OCI-LY1 (cell line): ENCODE results near the gene IVL.

Experiments used
- H2AFZ ChIP-seq: fragments of 200-600 bp; sonication (generic), shearing (Covaris generic); 2 replicates; pipeline ENCODE4 v1.6.0; 2014; ENCODE audit warnings: antibody characterized with exemption, mild to moderate bottlenecking, low read length
- H3F3A ChIP-seq: fragments of 200-600 bp; sonication (generic), shearing (Covaris generic); 2 replicates; pipeline ENCODE4 v1.6.0; 2014; ENCODE audit warnings: mild to moderate bottlenecking, antibody characterized with exemption, low read length, moderate library complexity; ENCODE audit not compliant: insufficient read depth
- H3K27ac ChIP-seq: fragments of 200-600 bp; sonication (generic); 2 replicates; pipeline ENCODE4 v1.5.1; 2014; ENCODE audit warnings: low read length, mixed run types, mild to moderate bottlenecking, low read depth; ENCODE audit not compliant: poor library complexity, severe bottlenecking
- H3K27me3 ChIP-seq: fragments of 200-600 bp; sonication (generic); 2 replicates; pipeline ENCODE4 v1.6.0; 2014; ENCODE audit warnings: antibody characterized with exemption, mild to moderate bottlenecking, low read length, moderate library complexity; ENCODE audit not compliant: insufficient read depth
- H3K36me3 ChIP-seq: fragments of 200-600 bp; sonication (generic); 2 replicates; pipeline ENCODE4 v1.6.1; 2014; ENCODE audit warnings: mild to moderate bottlenecking, antibody characterized with exemption, low read length, moderate library complexity, mixed read lengths; ENCODE audit not compliant: insufficient read depth
- H3K4me1 ChIP-seq: fragments of 200-600 bp; sonication (generic); 2 replicates; pipeline ENCODE4 v1.5.1; 2014; ENCODE audit warnings: mild to moderate bottlenecking, low read length, moderate library complexity; ENCODE audit not compliant: insufficient read depth, severe bottlenecking
- H3K4me2 ChIP-seq: fragments of 200-600 bp; sonication (generic), shearing (Covaris generic); 2 replicates; pipeline ENCODE4 v1.6.1; 2014; ENCODE audit warnings: low read length
- H3K4me3 ChIP-seq: fragments of 200-600 bp; sonication (generic); 2 replicates; pipeline ENCODE4 v1.5.1; 2014; ENCODE audit warnings: low read length, low read depth, mild to moderate bottlenecking, mixed read lengths; ENCODE audit not compliant: poor library complexity, severe bottlenecking
- H3K79me2 ChIP-seq: fragments of 200-600 bp; shearing (Covaris generic); 2 replicates; pipeline ENCODE4 v1.6.1; 2016; ENCODE audit warnings: mixed run types, low read length, mixed read lengths; ENCODE audit not compliant: insufficient read depth
- H3K9ac ChIP-seq: fragments of 200-600 bp; sonication (generic), shearing (Covaris generic); 2 replicates; pipeline ENCODE4 v1.6.1; 2014; ENCODE audit warnings: mild to moderate bottlenecking, low read length, mixed read lengths
- H3K9me2 ChIP-seq: fragments of 200-600 bp; sonication (generic), shearing (Covaris generic); 2 replicates; pipeline ENCODE4 v1.6.1; 2014; ENCODE audit warnings: low read depth, mild to moderate bottlenecking, low read length, mixed read lengths
- H3K9me3 ChIP-seq: fragments of 200-600 bp; shearing (Covaris generic); 2 replicates; pipeline ENCODE4 v1.6.1; 2014; ENCODE audit warnings: low read length, mixed read lengths
- H4K20me1 ChIP-seq: fragments of 200-600 bp; sonication (generic), shearing (Covaris generic); 2 replicates; pipeline ENCODE4 v1.6.0; 2016; ENCODE audit warnings: mild to moderate bottlenecking, low read length; ENCODE audit not compliant: insufficient read depth
- EZH2 ChIP-seq: fragments of 200-600 bp; sonication (generic), shearing (Covaris generic); IDR thresholded peaks from 2 replicates; pipeline ENCODE4 v1.8.0; 2017; ENCODE audit warnings: borderline replicate concordance, mixed run types, mild to moderate bottlenecking, antibody characterized with exemption, low read length, moderate library complexity, mixed read lengths
- TF ChIP-seq, protein P1 (sequence below): fragments of 200-600 bp; sonication (generic), shearing (Covaris generic); IDR thresholded peaks from 2 replicates; pipeline ENCODE4 v1.5.1; 2017; ENCODE audit warnings: mild to moderate bottlenecking, antibody characterized with exemption, low read length, moderate library complexity, mixed read lengths

IVL gene

GRCh38 chr1:152902636-152903035, 5.7 kb upstream of the IVL start:
- TF ChIP-seq, protein P1, sequence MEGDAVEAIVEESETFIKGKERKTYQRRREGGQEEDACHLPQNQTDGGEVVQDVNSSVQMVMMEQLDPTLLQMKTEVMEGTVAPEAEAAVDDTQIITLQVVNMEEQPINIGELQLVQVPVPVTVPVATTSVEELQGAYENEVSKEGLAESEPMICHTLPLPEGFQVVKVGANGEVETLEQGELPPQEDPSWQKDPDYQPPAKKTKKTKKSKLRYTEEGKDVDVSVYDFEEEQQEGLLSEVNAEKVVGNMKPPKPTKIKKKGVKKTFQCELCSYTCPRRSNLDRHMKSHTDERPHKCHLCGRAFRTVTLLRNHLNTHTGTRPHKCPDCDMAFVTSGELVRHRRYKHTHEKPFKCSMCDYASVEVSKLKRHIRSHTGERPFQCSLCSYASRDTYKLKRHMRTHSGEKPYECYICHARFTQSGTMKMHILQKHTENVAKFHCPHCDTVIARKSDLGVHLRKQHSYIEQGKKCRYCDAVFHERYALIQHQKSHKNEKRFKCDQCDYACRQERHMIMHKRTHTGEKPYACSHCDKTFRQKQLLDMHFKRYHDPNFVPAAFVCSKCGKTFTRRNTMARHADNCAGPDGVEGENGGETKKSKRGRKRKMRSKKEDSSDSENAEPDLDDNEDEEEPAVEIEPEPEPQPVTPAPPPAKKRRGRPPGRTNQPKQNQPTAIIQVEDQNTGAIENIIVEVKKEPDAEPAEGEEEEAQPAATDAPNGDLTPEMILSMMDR: no peak
- no peak for TF ChIP-seq EZH2
- Histone ChIP-seq H3K9me2 (no peaks in the 10 kb centered on the region), H3K4me1 (no peaks in the 10 kb centered on the region), H3K79me2 (no peaks in the 10 kb centered on the region), H4K20me1 (no peaks in the 10 kb centered on the region), H3K9me3 (no peaks in the 10 kb centered on the region), H3K27me3 (no peaks in the 10 kb centered on the region), H3K36me3 (no peaks in the 10 kb centered on the region), H3K27ac (no peak overlapping the region), H3K4me3 (no peak overlapping the region), H3K9ac (no peak overlapping the region), H3F3A (no peaks in the 10 kb centered on the region), H2AFZ (no peak overlapping the region), H3K4me2 (no peak overlapping the region)

GRCh38 chr1:152904688-152905440, 3.5 kb upstream of the IVL start:
- no peak overlapping the region for H3K9ac ChIP-seq
- no peaks in the 10 kb centered on the region for H3F3A ChIP-seq
- H3K4me1 ChIP-seq: no peaks in the 10 kb centered on the region
- no peaks in the 10 kb centered on the region for H3K36me3 ChIP-seq
- H3K4me3 ChIP-seq: no peak overlapping the region
- H3K27me3 ChIP-seq: no peaks in the 10 kb centered on the region
- no peaks in the 10 kb centered on the region for H3K9me2 ChIP-seq
- no peak overlapping the region for H3K27ac ChIP-seq
- H4K20me1 ChIP-seq: no peaks in the 10 kb centered on the region
- no peaks in the 10 kb centered on the region for H3K79me2 ChIP-seq
- no peak overlapping the region for H3K4me2 ChIP-seq
- H2AFZ ChIP-seq: no peak overlapping the region
- no peaks in the 10 kb centered on the region for H3K9me3 ChIP-seq
- no peak for TF ChIP-seq EZH2
- TF ChIP-seq, protein P1: no peak

DNA sequence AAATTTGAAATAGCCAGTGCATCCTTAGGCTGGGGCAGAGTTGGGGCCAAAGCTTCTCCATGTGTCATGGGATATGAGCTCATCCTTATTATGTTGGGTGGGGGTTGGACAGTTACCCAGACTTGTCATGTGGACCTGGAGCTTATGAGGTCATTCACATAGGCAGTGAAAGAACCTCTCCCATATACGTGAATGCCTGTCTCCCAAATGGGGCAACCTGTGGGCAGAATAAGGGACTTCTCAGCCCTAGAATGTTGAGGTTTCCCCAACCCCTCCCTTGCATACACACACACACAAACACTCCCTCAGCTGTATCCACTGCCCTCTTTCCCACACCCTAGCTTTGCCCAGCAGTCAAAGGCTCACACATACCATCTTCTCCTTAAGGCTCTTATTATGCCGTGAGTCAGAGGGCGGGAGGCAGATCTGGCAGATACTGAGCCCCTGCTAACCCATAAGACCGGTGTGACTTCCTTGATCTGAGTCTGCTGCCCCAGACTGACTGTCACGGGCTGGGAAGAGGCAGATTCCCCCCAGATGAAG, 2.3 kb upstream of the IVL start:
- Histone ChIP-seq H3K9me2 (no peaks in the 10 kb centered on the region), H3F3A (no peaks in the 10 kb centered on the region), H4K20me1 (no peaks in the 10 kb centered on the region), H3K27me3 (no peaks in the 10 kb centered on the region), H2AFZ (no peak overlapping the region), H3K9me3 (no peaks in the 10 kb centered on the region), H3K4me1 (no peaks in the 10 kb centered on the region), H3K4me2 (no peak overlapping the region), H3K27ac (no peak overlapping the region), H3K4me3 (no peak overlapping the region), H3K36me3 (no peaks in the 10 kb centered on the region), H3K79me2 (no peaks in the 10 kb centered on the region), H3K9ac (no peak overlapping the region)
- TF ChIP-seq, protein P1: no peak
- TF ChIP-seq EZH2: no peak
